ENCODE measurements around the gene SH3YL1. TPM values are rescaled to one million over a fixed set of nuclear protein-coding genes. Genes with fewer than 3 reads are reported as not detected.
A peak's percentile ranks its signal among the peaks of the same experiment; 100 is the strongest.
"Not testable (repeated sequence)": the region's sequence is repeated elsewhere in the genome, so short reads cannot be mapped to it uniquely, and the experiment has no call there.

Gene SH3YL1
- total RNA-seq, 2 experiments from 2014 or later, result 21.6 to 23.5 TPM

- POLR2A ChIA-PET, result no interaction called here
- H3K27ac Mint-ChIP-seq, result peak overlapping the region; percentile 23
- intact Hi-C loops (cut with micrococcal nuclease), result no loop called here
- H3K4me3 Mint-ChIP-seq, result no peak overlapping the region
- H3K27me3 Mint-ChIP-seq, result no peaks in the 10 kb centered on the region
- peaks cover 24% of the 10 kb centered on the region for H3K9me3 Mint-ChIP-seq
- DNase-seq, result no peak
- H3K36me3 Mint-ChIP-seq, result peaks cover 16% of the 10 kb centered on the region
- CTCF ChIA-PET, result no interaction called here
- H3K4me1 Mint-ChIP-seq (ENCODE audit: low read depth), result peaks cover 23% of the 10 kb centered on the region
Measured at GRCh38 chr2:182509-183122, 81.2 kb downstream of the SH3YL1 start.

- H3K4me1 Mint-ChIP-seq (ENCODE audit: low read depth), result peaks cover 45% of the 10 kb centered on the region
- POLR2A ChIA-PET, result no interaction called here
- H3K4me3 Mint-ChIP-seq, result no peak overlapping the region
- H3K36me3 Mint-ChIP-seq, result peaks cover 13% of the 10 kb centered on the region
- H3K27me3 Mint-ChIP-seq, result no peaks in the 10 kb centered on the region
- intact Hi-C loops (cut with micrococcal nuclease), result no loop called here
- no peak for DNase-seq
- H3K27ac Mint-ChIP-seq, result no peak overlapping the region
- H3K9me3 Mint-ChIP-seq, result peaks cover 17% of the 10 kb centered on the region
- CTCF ChIA-PET, result interaction anchor here (1.5 kb wide), 1 partner anchor 169 kb away, joined by 3 read pairs; no protein-coding TSS in a partner anchor
Measured at GRCh38 chr2:180311-180710, 83.5 kb downstream of the SH3YL1 start.

- CTCF ChIA-PET, result no interaction called here
- Mint-ChIP-seq H3K4me1 (ENCODE audit: low read depth) (peaks cover 46% of the 10 kb centered on the region), H3K4me3 (no peak overlapping the region), H3K27ac (no peak overlapping the region), H3K36me3 (peaks cover 10% of the 10 kb centered on the region), H3K9me3 (peaks cover 14% of the 10 kb centered on the region), H3K27me3 (no peaks in the 10 kb centered on the region)
- no peak for DNase-seq
- intact Hi-C loops (cut with micrococcal nuclease), result no loop called here
- POLR2A ChIA-PET, result no interaction called here
Measured at GRCh38 chr2:179886-180285, 83.9 kb downstream of the SH3YL1 start.

GRCh38 chr2:177733-178132 is 86.1 kb downstream of the SH3YL1 start:
- no peak overlapping the region for H3K4me3 Mint-ChIP-seq
- H3K4me1 Mint-ChIP-seq (ENCODE audit: low read depth), result peaks cover 33% of the 10 kb centered on the region
- peaks cover under 1% of the 10 kb centered on the region for H3K9me3 Mint-ChIP-seq
- H3K36me3 Mint-ChIP-seq, result no peaks in the 10 kb centered on the region
- DNase-seq, result no peak
- H3K27me3 Mint-ChIP-seq, result no peaks in the 10 kb centered on the region
- H3K27ac Mint-ChIP-seq, result no peak overlapping the region
- intact Hi-C loops (cut with micrococcal nuclease), result no loop called here
- CTCF ChIA-PET, result no interaction called here
- POLR2A ChIA-PET, result no interaction called here

GRCh38 chr2:176917-177316 is 86.9 kb downstream of the SH3YL1 start:
- Mint-ChIP-seq H3K27me3 (no peaks in the 10 kb centered on the region), H3K27ac (no peak overlapping the region), H3K4me1 (ENCODE audit: low read depth) (peaks cover 33% of the 10 kb centered on the region), H3K4me3 (no peak overlapping the region), H3K36me3 (no peaks in the 10 kb centered on the region), H3K9me3 (no peaks in the 10 kb centered on the region)
- ChIA-PET POLR2A (no interaction called here), CTCF (no interaction called here)
- no peak for DNase-seq
- intact Hi-C loops (cut with micrococcal nuclease), result no loop called here

- CTCF ChIA-PET, result interaction anchor here (0.9 kb wide), 1 partner anchor 164 kb away, joined by 3 read pairs; no protein-coding TSS in a partner anchor
- POLR2A ChIA-PET, result interaction anchor here (1.0 to 1.5 kb wide), 2 partner anchors 9 to 129 kb away, joined by 3 read pairs; no protein-coding TSS in a partner anchor
- DNase-seq, result peak; percentile 64
- Mint-ChIP-seq H3K27ac (peak overlapping the region; percentile 35), H3K27me3 (no peaks in the 10 kb centered on the region), H3K9me3 (no peaks in the 10 kb centered on the region), H3K36me3 (no peaks in the 10 kb centered on the region), H3K4me1 (ENCODE audit: low read depth) (peaks cover 33% of the 10 kb centered on the region), H3K4me3 (peak overlapping the region; percentile 21)
- intact Hi-C loops (cut with micrococcal nuclease), result no loop called here
Measured at GRCh38 chr2:175880-176820, 87.7 kb downstream of the SH3YL1 start.

GRCh38 chr2:175161-175786 is 88.6 kb downstream of the SH3YL1 start:
- peaks cover 33% of the 10 kb centered on the region for H3K4me1 Mint-ChIP-seq (ENCODE audit: low read depth)
- H3K27me3 Mint-ChIP-seq, result no peaks in the 10 kb centered on the region
- no peak overlapping the region for H3K4me3 Mint-ChIP-seq
- DNase-seq, result no peak
- no peaks in the 10 kb centered on the region for H3K9me3 Mint-ChIP-seq
- no peak overlapping the region for H3K27ac Mint-ChIP-seq
- ChIA-PET CTCF (interaction anchor here (0.9 kb wide), 1 partner anchor 163 kb away, joined by 3 read pairs; no protein-coding TSS in a partner anchor), POLR2A (interaction anchor here (1.0 to 1.5 kb wide), 2 partner anchors 10 to 128 kb away, joined by 3 read pairs; no protein-coding TSS in a partner anchor)
- no peaks in the 10 kb centered on the region for H3K36me3 Mint-ChIP-seq
- intact Hi-C loops (cut with micrococcal nuclease), result no loop called here

- POLR2A ChIA-PET; H3K4me3 Mint-ChIP-seq; H3K36me3 Mint-ChIP-seq; H3K9me3 Mint-ChIP-seq; H3K27me3 Mint-ChIP-seq; CTCF ChIA-PET; H3K27ac Mint-ChIP-seq; intact Hi-C loops (cut with micrococcal nuclease): not testable (repeated sequence)
- peaks cover 22% of the 10 kb centered on the region for H3K4me1 Mint-ChIP-seq (ENCODE audit: low read depth)
- DNase-seq, result peak; percentile 15
Measured at GRCh38 chr2:172120-172519, 91.7 kb downstream of the SH3YL1 start.

- H3K9me3 Mint-ChIP-seq, result no peaks in the 10 kb centered on the region
- H3K27me3 Mint-ChIP-seq, result no peaks in the 10 kb centered on the region
- POLR2A ChIA-PET, result no interaction called here
- intact Hi-C loops (cut with micrococcal nuclease), result no loop called here
- H3K27ac Mint-ChIP-seq, result no peak overlapping the region
- no peak overlapping the region for H3K4me3 Mint-ChIP-seq
- no peaks in the 10 kb centered on the region for H3K36me3 Mint-ChIP-seq
- H3K4me1 Mint-ChIP-seq (ENCODE audit: low read depth), result no peaks in the 10 kb centered on the region
- no peak for DNase-seq
- CTCF ChIA-PET, result no interaction called here
Measured at GRCh38 chr2:169741-170140, 94.1 kb downstream of the SH3YL1 start.

Other genes with a start within 250 kb of the SH3YL1 start
- gene FAM110C, start 217.5 kb downstream of the SH3YL1 start, total RNA-seq, result 1 to 10 TPM; 3.1 to 3.6 TPM
- gene ACP1, start 915 bp upstream of the SH3YL1 start, total RNA-seq, result 100 to 1,000 TPM; 121 to 127 TPM
- not detected for gene ALKAL2, start 24.1 kb upstream of the SH3YL1 start, total RNA-seq